Adipocyte (in vitro differentiated cells): ENCODE results near the gene BOD1L1.
"Not testable (repeated sequence)": the region's sequence is repeated elsewhere in the genome, so short reads cannot be mapped to it uniquely, and the experiment has no call there.

Experiments
- DNase-seq: peaks from one replicate; pipeline ENCODE4 v3.0.0-alpha.2; 2015; ENCODE audit warnings: low read depth
- H3K27me3 ChIP-seq: replicated peaks from 2 replicates; pipeline ENCODE4 v1.7.0; 2013; ENCODE audit warnings: mild to moderate bottlenecking, low read length, moderate library complexity; ENCODE audit not compliant: control insufficient read depth, insufficient read depth
- H3K36me3 ChIP-seq: 2 replicates; pipeline ENCODE4 v1.7.0; 2013; ENCODE audit warnings: low read length, mild to moderate bottlenecking, moderate library complexity; ENCODE audit not compliant: control insufficient read depth, insufficient read depth, severe bottlenecking
- H3K4me1 ChIP-seq: 2 replicates; pipeline ENCODE4 v1.7.0; 2013; ENCODE audit warnings: mild to moderate bottlenecking, low read length, moderate library complexity; ENCODE audit not compliant: control insufficient read depth, insufficient read depth
- H3K4me3 ChIP-seq: 2 replicates; pipeline ENCODE4 v1.7.0; 2013; ENCODE audit warnings: mild to moderate bottlenecking, low read length, moderate library complexity
- H3K9ac ChIP-seq: 2 replicates; pipeline ENCODE4 v1.7.0; 2013; ENCODE audit warnings: mild to moderate bottlenecking, low read length, moderate library complexity
- H3K9me3 ChIP-seq: 2 replicates; pipeline ENCODE4 v1.7.0; 2013; ENCODE audit warnings: mild to moderate bottlenecking, low read length, moderate library complexity; ENCODE audit not compliant: control insufficient read depth

Gene BOD1L1

GRCh38 chr4:13588954-13589353 is 38.6 kb downstream of the BOD1L1 start:
- Histone ChIP-seq H3K27me3 (no peaks in the 10 kb centered on the region), H3K9me3 (no peaks in the 10 kb centered on the region), H3K9ac (no peak overlapping the region), H3K36me3 (peaks cover 96% of the 10 kb centered on the region), H3K4me1 (no peaks in the 10 kb centered on the region), H3K4me3 (no peak overlapping the region)
- DNase-seq: no peak

GRCh38 chr4:13584481-13584880 is 43.0 kb downstream of the BOD1L1 start:
- no peak overlapping the region for H3K4me3 ChIP-seq
- peaks cover 99% of the 10 kb centered on the region for H3K36me3 ChIP-seq
- no peak overlapping the region for H3K9ac ChIP-seq
- no peak for DNase-seq
- no peaks in the 10 kb centered on the region for H3K4me1 ChIP-seq
- no peaks in the 10 kb centered on the region for H3K27me3 ChIP-seq
- no peaks in the 10 kb centered on the region for H3K9me3 ChIP-seq

GRCh38 chr4:13580036-13580435 is 47.5 kb downstream of the BOD1L1 start:
- DNase-seq: no peak
- H3K4me1 ChIP-seq: no peaks in the 10 kb centered on the region
- no peak overlapping the region for H3K4me3 ChIP-seq
- no peaks in the 10 kb centered on the region for H3K9me3 ChIP-seq
- no peak overlapping the region for H3K9ac ChIP-seq
- H3K27me3 ChIP-seq: no peaks in the 10 kb centered on the region
- H3K36me3 ChIP-seq: peaks cover 95% of the 10 kb centered on the region

GRCh38 chr4:13577660-13578059 is 49.9 kb downstream of the BOD1L1 start:
- H3K9ac ChIP-seq: no peak overlapping the region
- H3K4me3 ChIP-seq: no peak overlapping the region
- H3K9me3 ChIP-seq: no peaks in the 10 kb centered on the region
- H3K27me3 ChIP-seq: no peaks in the 10 kb centered on the region
- H3K36me3 ChIP-seq: peaks cover 87% of the 10 kb centered on the region
- no peak for DNase-seq
- H3K4me1 ChIP-seq: no peaks in the 10 kb centered on the region

GRCh38 chr4:13570916-13571315 is 56.6 kb downstream of the BOD1L1 start:
- peaks cover 4% of the 10 kb centered on the region for H3K4me1 ChIP-seq
- DNase-seq: peak; percentile 59
- no peaks in the 10 kb centered on the region for H3K9me3 ChIP-seq
- H3K27me3 ChIP-seq: no peaks in the 10 kb centered on the region
- no peak overlapping the region for H3K9ac ChIP-seq
- H3K4me3 ChIP-seq: no peak overlapping the region
- H3K36me3 ChIP-seq: peaks cover 76% of the 10 kb centered on the region

- Histone ChIP-seq H3K36me3 (peaks cover 51% of the 10 kb centered on the region), H3K4me3 (no peak overlapping the region)
- DNase-seq: no peak
Measured at GRCh38 chr4:13567125-13567524, 60.4 kb downstream of the BOD1L1 start.

GRCh38 chr4:13562876-13563275 is 64.6 kb downstream of the BOD1L1 start:
- Histone ChIP-seq H3K4me1 (peaks cover 6% of the 10 kb centered on the region), H3K4me3 (no peak overlapping the region), H3K27me3 (no peaks in the 10 kb centered on the region), H3K36me3 (peaks cover 10% of the 10 kb centered on the region), H3K9me3 (no peaks in the 10 kb centered on the region), H3K9ac (no peak overlapping the region)
- DNase-seq: no peak

More at GRCh38 chr4:13567125-13567524, 60.4 kb downstream of the BOD1L1 start:
- Histone ChIP-seq H3K4me1 (peaks cover 4% of the 10 kb centered on the region), H3K9ac (no peak overlapping the region), H3K27me3 (no peaks in the 10 kb centered on the region), H3K9me3 (no peaks in the 10 kb centered on the region)

GRCh38 chr4:13561673-13562072 is 65.9 kb downstream of the BOD1L1 start:
- Histone ChIP-seq H3K36me3 (peaks cover 6% of the 10 kb centered on the region), H3K27me3 (no peaks in the 10 kb centered on the region), H3K4me1 (peaks cover 6% of the 10 kb centered on the region), H3K4me3 (no peak overlapping the region), H3K9ac (no peak overlapping the region), H3K9me3 (no peaks in the 10 kb centered on the region)
- DNase-seq: no peak

- not testable (repeated sequence) for H3K27me3 ChIP-seq, H3K36me3 ChIP-seq, H3K4me3 ChIP-seq, H3K9me3 ChIP-seq, H3K9ac ChIP-seq, DNase-seq, H3K4me1 ChIP-seq
Measured at GRCh38 chr4:13560111-13560510, 67.4 kb downstream of the BOD1L1 start.

GRCh38 chr4:13559413-13559812 is 68.1 kb downstream of the BOD1L1 start:
- no peak overlapping the region for H3K9ac ChIP-seq

GRCh38 chr4:13558881-13559280 is 68.6 kb downstream of the BOD1L1 start:
- Histone ChIP-seq H3K4me1 (peaks cover 6% of the 10 kb centered on the region), H3K27me3 (no peaks in the 10 kb centered on the region), H3K9ac (no peak overlapping the region), H3K4me3 (no peak overlapping the region), H3K9me3 (no peaks in the 10 kb centered on the region), H3K36me3 (no peaks in the 10 kb centered on the region)
- no peak for DNase-seq

More at GRCh38 chr4:13559413-13559812, 68.1 kb downstream of the BOD1L1 start:
- DNase-seq: no peak
- no peaks in the 10 kb centered on the region for H3K27me3 ChIP-seq
- H3K9me3 ChIP-seq: no peaks in the 10 kb centered on the region
- H3K4me3 ChIP-seq: no peak overlapping the region
- no peaks in the 10 kb centered on the region for H3K36me3 ChIP-seq
- peaks cover 6% of the 10 kb centered on the region for H3K4me1 ChIP-seq

- Histone ChIP-seq H3K27me3 (no peaks in the 10 kb centered on the region), H3K9me3 (peaks cover 23% of the 10 kb centered on the region), H3K9ac (no peak overlapping the region), H3K4me1 (peaks cover 6% of the 10 kb centered on the region), H3K4me3 (no peak overlapping the region), H3K36me3 (no peaks in the 10 kb centered on the region)
- no peak for DNase-seq
Measured at GRCh38 chr4:13555325-13555724, 72.2 kb downstream of the BOD1L1 start.
